Smooth muscle cell (in vitro differentiated cells): ENCODE measurements around the gene DLGAP4. TPM values are rescaled to one million over a fixed set of nuclear protein-coding genes. Genes with fewer than 3 reads are reported as not detected.

Source experiments
- DNase-seq: peaks from one replicate; lab custom pipeline; 2025; ENCODE audit not compliant: unreplicated experiment; lab: John Stamatoyannopoulos, UW
- H2AFZ ChIP-seq: fragments of 200-600 bp; sonication (generic); 2 replicates; pipeline ENCODE4 v1.6.0; 2016; ENCODE audit warnings: antibody characterized with exemption, low read depth, mild to moderate bottlenecking
- H3F3A ChIP-seq: fragments of 200-600 bp; sonication (generic); 2 replicates; pipeline ENCODE4 v1.6.0; 2017; ENCODE audit warnings: antibody characterized with exemption, low read depth
- H3K27ac ChIP-seq: fragments of 200-600 bp; sonication (generic); 2 replicates; pipeline ENCODE4 v1.5.1; 2016; ENCODE audit warnings: low read depth, mild to moderate bottlenecking
- H3K27me3 ChIP-seq: fragments of 200-600 bp; sonication (generic); 2 replicates; pipeline ENCODE4 v1.6.1; 2016; ENCODE audit warnings: low read depth, mild to moderate bottlenecking
- H3K36me3 ChIP-seq: fragments of 200-600 bp; sonication (generic); 2 replicates; pipeline ENCODE4 v1.5.1; 2016; ENCODE audit warnings: low read depth
- H3K4me1 ChIP-seq: fragments of 200-600 bp; sonication (generic); 2 replicates; pipeline ENCODE4 v1.5.1; 2016; ENCODE audit warnings: low read depth
- H3K4me2 ChIP-seq: fragments of 200-600 bp; sonication (generic); 2 replicates; pipeline ENCODE4 v1.6.0; 2016; ENCODE audit warnings: mild to moderate bottlenecking
- H3K4me3 ChIP-seq: fragments of 200-600 bp; sonication (generic); 2 replicates; pipeline ENCODE4 v1.5.1; 2016; ENCODE audit warnings: mild to moderate bottlenecking
- H3K79me2 ChIP-seq: fragments of 200-600 bp; sonication (generic); 2 replicates; pipeline ENCODE4 v1.6.0; 2016; ENCODE audit warnings: low read depth, mild to moderate bottlenecking
- H3K9ac ChIP-seq: fragments of 200-600 bp; sonication (generic); 2 replicates; pipeline ENCODE4 v1.6.0; 2016; ENCODE audit warnings: low read depth
- H3K9me3 ChIP-seq: fragments of 200-600 bp; sonication (generic); replicated peaks from 2 replicates; pipeline ENCODE4 v1.5.1; 2016; ENCODE audit warnings: low read depth
- H4K20me1 ChIP-seq: fragments of 200-600 bp; sonication (generic); 2 replicates; pipeline ENCODE4 v1.6.0; 2016; ENCODE audit warnings: low read depth
- CTCF ChIP-seq: fragments of 200-600 bp; sonication (generic); IDR thresholded peaks from 2 replicates; pipeline ENCODE4 v1.5.1; 2017; ENCODE audit warnings: borderline replicate concordance, mild to moderate bottlenecking, antibody characterized with exemption; ENCODE audit not compliant: insufficient read depth, poor library complexity, severe bottlenecking
- WGBS: methylation state at CpG from one replicate; pipeline ENCODE4 v1.1.7; 2016; ENCODE audit warnings: low lambda C conversion rate; 5-methylcytosine and 5-hydroxymethylcytosine counted together
- polyA plus RNA-seq: library from polyadenylated mRNA; unstranded; fragments of >200 nt; fragmentation: Nextera tagmentation; extraction: Ambion mirVana; gene quantifications from 2 replicates; pipeline ENCODE4 v1.2.1, GENCODE V29; 2016
- total RNA-seq: library from RNA; depleted of rRNA; stranded (reverse); fragments of >200 nt; gene quantifications from 2 replicates; pipeline ENCODE4 v1.2.3, GENCODE V29; 2014

DLGAP4 gene
- total and polyA plus RNA-seq, 2 experiments from 2014 or later, result 86.8 to 102 TPM

GRCh38 chr20:36340593-36340990 lies 34.5 kb downstream of the DLGAP4 start:
- DNase-seq, result no peak
- Histone ChIP-seq H3F3A (no peaks in the 10 kb centered on the region), H3K4me2 (no peak overlapping the region), H3K9ac (no peak overlapping the region), H3K36me3 (no peaks in the 10 kb centered on the region), H3K9me3 (no peaks in the 10 kb centered on the region), H3K4me1 (no peaks in the 10 kb centered on the region), H3K27me3 (peaks cover 3% of the 10 kb centered on the region), H3K27ac (no peak overlapping the region), H3K4me3 (no peak overlapping the region), H3K79me2 (no peaks in the 10 kb centered on the region), H2AFZ (no peak overlapping the region), H4K20me1 (no peaks in the 10 kb centered on the region)
- no peak for TF ChIP-seq CTCF
- WGBS, result 89% methylated on average over 9 of the region's 9 CpGs

- 91% methylated on average over 22 of the region's 22 CpGs for WGBS
- Histone ChIP-seq H3K27me3 (peaks cover 3% of the 10 kb centered on the region), H3K79me2 (no peaks in the 10 kb centered on the region), H3K9ac (no peak overlapping the region), H2AFZ (no peak overlapping the region), H3K4me1 (no peaks in the 10 kb centered on the region), H3F3A (no peaks in the 10 kb centered on the region), H3K36me3 (no peaks in the 10 kb centered on the region), H4K20me1 (no peaks in the 10 kb centered on the region), H3K9me3 (no peaks in the 10 kb centered on the region), H3K4me3 (no peak overlapping the region), H3K27ac (no peak overlapping the region), H3K4me2 (no peak overlapping the region)
- no peak for DNase-seq
- no peak for TF ChIP-seq CTCF
Measured at GRCh38 chr20:36341331-36342020, 35.3 kb downstream of the DLGAP4 start.

GRCh38 chr20:36342331-36343120 lies 36.4 kb downstream of the DLGAP4 start:
- Histone ChIP-seq H3K27me3 (peaks cover 3% of the 10 kb centered on the region), H4K20me1 (no peaks in the 10 kb centered on the region), H3K9me3 (no peaks in the 10 kb centered on the region), H3K4me2 (no peak overlapping the region), H3K79me2 (no peaks in the 10 kb centered on the region), H3K4me1 (no peaks in the 10 kb centered on the region), H3K9ac (no peak overlapping the region), H2AFZ (no peak overlapping the region), H3K36me3 (no peaks in the 10 kb centered on the region), H3K27ac (no peak overlapping the region), H3F3A (no peaks in the 10 kb centered on the region), H3K4me3 (no peak overlapping the region)
- no peak for DNase-seq
- TF ChIP-seq CTCF, result no peak
- 90% methylated on average over 7 of the region's 8 CpGs for WGBS
